ENCODE data around the gene TMEM258.

DNA sequence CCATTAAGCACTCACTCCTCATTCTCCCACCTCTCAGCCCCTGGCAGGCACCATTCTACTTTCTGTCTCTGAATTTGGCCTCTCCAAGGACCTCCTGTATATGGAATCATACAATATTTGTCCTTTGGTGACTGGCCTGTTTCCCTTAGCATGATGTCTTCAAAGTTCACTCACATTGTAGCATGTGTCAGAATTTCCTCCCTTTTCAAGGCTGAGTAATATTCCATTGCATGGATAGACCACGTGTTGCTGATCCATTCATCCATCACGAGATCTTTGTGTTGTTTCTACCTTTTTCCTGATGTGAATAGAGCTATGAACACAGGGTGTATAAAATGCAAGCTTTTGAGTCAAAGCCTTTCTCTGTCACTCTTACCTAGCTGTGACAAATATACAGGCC, 47.3 kb upstream of the TMEM258 start:
- TF ChIP-seq, protein P1, sequence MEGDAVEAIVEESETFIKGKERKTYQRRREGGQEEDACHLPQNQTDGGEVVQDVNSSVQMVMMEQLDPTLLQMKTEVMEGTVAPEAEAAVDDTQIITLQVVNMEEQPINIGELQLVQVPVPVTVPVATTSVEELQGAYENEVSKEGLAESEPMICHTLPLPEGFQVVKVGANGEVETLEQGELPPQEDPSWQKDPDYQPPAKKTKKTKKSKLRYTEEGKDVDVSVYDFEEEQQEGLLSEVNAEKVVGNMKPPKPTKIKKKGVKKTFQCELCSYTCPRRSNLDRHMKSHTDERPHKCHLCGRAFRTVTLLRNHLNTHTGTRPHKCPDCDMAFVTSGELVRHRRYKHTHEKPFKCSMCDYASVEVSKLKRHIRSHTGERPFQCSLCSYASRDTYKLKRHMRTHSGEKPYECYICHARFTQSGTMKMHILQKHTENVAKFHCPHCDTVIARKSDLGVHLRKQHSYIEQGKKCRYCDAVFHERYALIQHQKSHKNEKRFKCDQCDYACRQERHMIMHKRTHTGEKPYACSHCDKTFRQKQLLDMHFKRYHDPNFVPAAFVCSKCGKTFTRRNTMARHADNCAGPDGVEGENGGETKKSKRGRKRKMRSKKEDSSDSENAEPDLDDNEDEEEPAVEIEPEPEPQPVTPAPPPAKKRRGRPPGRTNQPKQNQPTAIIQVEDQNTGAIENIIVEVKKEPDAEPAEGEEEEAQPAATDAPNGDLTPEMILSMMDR (IDR thresholded peaks at IDR 0.05): no peak
- TF ChIP-seq EZH2 (IDR thresholded peaks at IDR 0.05; ENCODE audit: borderline replicate concordance, insufficient read depth, low read depth, low read length, poor library complexity, severe bottlenecking): no peak
